ENCODE results near the gene HELB. TPM values are rescaled to one million over a fixed set of nuclear protein-coding genes. Genes with fewer than 3 reads are reported as not detected.

Gene HELB
- total RNA-seq, 3 donors from 2014 or later (not counting 1 experiment from before 2014, with no cell fraction given) = 29.2 to 45.6 (median 36.6) TPM

DNA sequence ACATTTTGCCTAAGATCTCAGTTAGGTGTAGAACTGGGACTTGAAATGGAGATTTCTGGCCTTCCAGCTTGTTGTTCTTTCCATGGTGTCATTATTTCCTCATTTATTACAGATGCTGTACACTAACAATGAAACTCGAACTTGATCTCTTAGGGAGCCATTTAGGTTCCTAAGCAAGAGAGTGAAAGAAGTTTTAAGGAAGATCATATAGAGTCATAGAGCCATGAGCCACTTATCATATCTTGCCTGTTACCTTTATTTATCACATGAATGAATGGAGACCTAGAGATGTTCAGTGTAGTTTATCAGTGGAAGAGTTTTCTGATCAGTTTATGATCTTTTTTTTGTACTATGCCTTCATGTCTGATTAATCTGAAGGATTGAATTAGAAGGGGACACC lies 9.9 kb downstream of the HELB start:
- Histone ChIP-seq H3K9me3 (ENCODE audit: control insufficient read depth, insufficient read depth, low read length) (no peaks in the 10 kb centered on the region), H3K4me1 (ENCODE audit: control insufficient read depth, insufficient read depth, low read length) (peaks cover 4% of the 10 kb centered on the region), H3K27ac (ENCODE audit: low read length) (no peak overlapping the region), H3K36me3 (ENCODE audit: control insufficient read depth, insufficient read depth, low read length) (peaks cover 49% of the 10 kb centered on the region), H3K4me3 (ENCODE audit: low read length) (no peak overlapping the region), H3K27me3 (ENCODE audit: control insufficient read depth, insufficient read depth, low read length) (no peaks in the 10 kb centered on the region)
- TF ChIP-seq, protein P1, sequence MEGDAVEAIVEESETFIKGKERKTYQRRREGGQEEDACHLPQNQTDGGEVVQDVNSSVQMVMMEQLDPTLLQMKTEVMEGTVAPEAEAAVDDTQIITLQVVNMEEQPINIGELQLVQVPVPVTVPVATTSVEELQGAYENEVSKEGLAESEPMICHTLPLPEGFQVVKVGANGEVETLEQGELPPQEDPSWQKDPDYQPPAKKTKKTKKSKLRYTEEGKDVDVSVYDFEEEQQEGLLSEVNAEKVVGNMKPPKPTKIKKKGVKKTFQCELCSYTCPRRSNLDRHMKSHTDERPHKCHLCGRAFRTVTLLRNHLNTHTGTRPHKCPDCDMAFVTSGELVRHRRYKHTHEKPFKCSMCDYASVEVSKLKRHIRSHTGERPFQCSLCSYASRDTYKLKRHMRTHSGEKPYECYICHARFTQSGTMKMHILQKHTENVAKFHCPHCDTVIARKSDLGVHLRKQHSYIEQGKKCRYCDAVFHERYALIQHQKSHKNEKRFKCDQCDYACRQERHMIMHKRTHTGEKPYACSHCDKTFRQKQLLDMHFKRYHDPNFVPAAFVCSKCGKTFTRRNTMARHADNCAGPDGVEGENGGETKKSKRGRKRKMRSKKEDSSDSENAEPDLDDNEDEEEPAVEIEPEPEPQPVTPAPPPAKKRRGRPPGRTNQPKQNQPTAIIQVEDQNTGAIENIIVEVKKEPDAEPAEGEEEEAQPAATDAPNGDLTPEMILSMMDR (IDR thresholded peaks at IDR 0.05) = no peak
- Mint-ChIP-seq H3K27me3 (ENCODE audit: low read depth in 2 of 2) (no peaks in the 10 kb centered on the region), H3K9me3 (no peaks in the 10 kb centered on the region), H3K4me1 (peaks cover 50 to 53% of the 10 kb centered on the region in 2 donors), H3K36me3 (peaks cover 13% of the 10 kb centered on the region), H3K27ac (peak overlapping the region; percentile 1 to 37), H3K4me3 (peak overlapping the region; percentile 38)
- no peak for ATAC-seq
- no peak for DNase-seq
- intact Hi-C loops (cut with micrococcal nuclease) = no loop called here
- no CpG with 5 or more reads among the region's 1 CpG for WGBS (ENCODE audit: insufficient coverage)

- H3K27ac Mint-ChIP-seq = peak overlapping the region in 1 of 2 donors; percentile 66
- H3K9me3 ChIP-seq (ENCODE audit: control insufficient read depth, insufficient read depth, low read length) = no peaks in the 10 kb centered on the region
- intact Hi-C loops (cut with micrococcal nuclease) = no loop called here
- peaks cover 4% of the 10 kb centered on the region for H3K4me1 ChIP-seq (ENCODE audit: control insufficient read depth, insufficient read depth, low read length)
- no peaks in the 10 kb centered on the region for H3K27me3 ChIP-seq (ENCODE audit: control insufficient read depth, insufficient read depth, low read length)
- TF ChIP-seq, protein P1 (IDR thresholded peaks at IDR 0.05) = no peak
- peaks cover 55% of the 10 kb centered on the region for H3K36me3 ChIP-seq (ENCODE audit: control insufficient read depth, insufficient read depth, low read length)
- no peak for DNase-seq
- no peak overlapping the region for H3K27ac ChIP-seq (ENCODE audit: low read length)
- peak overlapping the region; percentile 19 for H3K4me3 Mint-ChIP-seq
- ATAC-seq = no peak
- H3K27me3 Mint-ChIP-seq (ENCODE audit: low read depth in 2 of 2) = no peaks in the 10 kb centered on the region
- H3K36me3 Mint-ChIP-seq = peaks cover 13% of the 10 kb centered on the region
- peaks cover 50 to 59% of the 10 kb centered on the region in 2 donors for H3K4me1 Mint-ChIP-seq
- H3K4me3 ChIP-seq (ENCODE audit: low read length) = no peak overlapping the region
- H3K9me3 Mint-ChIP-seq = no peaks in the 10 kb centered on the region
Observed at GRCh38 chr12:66314278-66314677, 12.0 kb downstream of the HELB start.

DNA sequence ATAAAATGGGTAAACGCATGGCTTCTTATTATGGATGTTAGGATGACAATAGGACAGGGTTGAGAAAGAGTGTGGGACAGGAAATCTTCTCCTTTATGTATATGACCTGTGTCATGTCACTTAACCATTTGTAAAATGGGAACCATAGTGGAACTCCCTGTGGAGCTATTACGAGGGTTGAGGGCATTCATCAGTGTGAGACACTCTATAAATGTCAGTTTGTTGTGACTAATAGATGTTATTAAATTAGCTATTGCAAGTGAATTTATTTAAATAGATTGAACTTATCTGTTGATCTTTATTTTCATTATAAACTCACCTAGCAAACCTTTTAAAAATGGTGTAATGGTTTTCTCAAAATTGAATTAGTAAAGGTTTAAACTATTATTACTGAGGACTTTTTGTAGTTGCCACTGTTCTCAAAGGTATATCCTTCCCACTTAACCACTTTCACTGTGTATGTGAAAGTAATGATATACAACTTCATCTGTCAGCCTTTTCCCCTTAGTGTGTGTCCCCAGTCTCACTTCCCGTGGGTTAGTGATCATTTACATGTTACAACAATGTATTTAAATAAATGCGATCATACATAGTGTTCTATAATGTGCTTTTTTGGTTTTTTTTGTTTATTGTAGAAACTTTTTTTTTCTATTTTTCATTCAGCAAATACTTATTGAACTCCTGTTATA lies 17.1 kb downstream of the HELB start:
- ATAC-seq = no peak
- Histone ChIP-seq H3K4me3 (ENCODE audit: low read length) (no peak overlapping the region), H3K36me3 (ENCODE audit: control insufficient read depth, insufficient read depth, low read length) (peaks cover 61% of the 10 kb centered on the region), H3K4me1 (ENCODE audit: control insufficient read depth, insufficient read depth, low read length) (no peaks in the 10 kb centered on the region), H3K27me3 (ENCODE audit: control insufficient read depth, insufficient read depth, low read length) (no peaks in the 10 kb centered on the region), H3K9me3 (ENCODE audit: control insufficient read depth, insufficient read depth, low read length) (no peaks in the 10 kb centered on the region), H3K27ac (ENCODE audit: low read length) (no peak overlapping the region)
- 94% methylated on average over 2 of the region's 4 CpGs for WGBS (ENCODE audit: insufficient coverage)
- DNase-seq = no peak
- peaks cover 12 to 24% of the 10 kb centered on the region in 2 donors for H3K4me1 Mint-ChIP-seq
- TF ChIP-seq, protein P1 (IDR thresholded peaks at IDR 0.05) = no peak
- intact Hi-C loops (cut with micrococcal nuclease) = no loop called here
- no peak overlapping the region for H3K4me3 Mint-ChIP-seq
- peaks cover 12% of the 10 kb centered on the region for H3K36me3 Mint-ChIP-seq
- H3K27ac Mint-ChIP-seq = peak overlapping the region in 1 of 2 donors; percentile 47
- no peaks in the 10 kb centered on the region for H3K9me3 Mint-ChIP-seq
- H3K27me3 Mint-ChIP-seq (ENCODE audit: low read depth in 2 of 2) = no peaks in the 10 kb centered on the region

DNA sequence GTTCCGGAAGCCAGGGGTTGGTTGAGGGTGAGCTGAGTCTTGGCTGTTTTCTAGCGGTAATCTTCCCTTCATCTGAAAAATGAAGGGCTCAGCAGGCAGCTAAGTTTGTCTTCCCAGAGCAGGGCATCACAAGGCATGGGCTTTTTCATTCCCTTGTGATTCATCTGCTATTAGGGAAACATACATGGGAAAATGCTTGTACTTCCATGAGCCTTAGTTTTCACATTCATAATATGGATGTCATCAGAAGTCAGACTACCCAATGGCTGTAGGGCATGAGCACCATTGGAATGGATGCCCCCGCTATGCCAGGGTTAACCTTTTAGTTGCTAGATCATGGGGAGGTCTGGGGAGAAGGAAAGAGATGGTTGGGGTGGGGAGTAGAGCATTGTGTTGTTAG lies 18.7 kb downstream of the HELB start:
- no peaks in the 10 kb centered on the region for H3K9me3 ChIP-seq (ENCODE audit: control insufficient read depth, insufficient read depth, low read length)
- DNase-seq (no peak), ATAC-seq (no peak)
- Mint-ChIP-seq H3K4me1 (peaks cover 12 to 24% of the 10 kb centered on the region in 2 donors), H3K36me3 (peaks cover 22% of the 10 kb centered on the region), H3K27me3 (ENCODE audit: low read depth in 2 of 2) (no peaks in the 10 kb centered on the region), H3K4me3 (no peak overlapping the region), H3K9me3 (no peaks in the 10 kb centered on the region), H3K27ac (peak overlapping the region in 1 of 2 donors; percentile 9)
- H3K4me3 ChIP-seq (ENCODE audit: low read length) = no peak overlapping the region
- intact Hi-C loops (cut with micrococcal nuclease) = no loop called here
- WGBS (ENCODE audit: insufficient coverage) = 97% methylated on average over 3 of the region's 3 CpGs
- peaks cover 63% of the 10 kb centered on the region for H3K36me3 ChIP-seq (ENCODE audit: control insufficient read depth, insufficient read depth, low read length)
- TF ChIP-seq, protein P1 (IDR thresholded peaks at IDR 0.05) = no peak
- H3K4me1 ChIP-seq (ENCODE audit: control insufficient read depth, insufficient read depth, low read length) = no peaks in the 10 kb centered on the region
- H3K27ac ChIP-seq (ENCODE audit: low read length) = no peak overlapping the region
- no peaks in the 10 kb centered on the region for H3K27me3 ChIP-seq (ENCODE audit: control insufficient read depth, insufficient read depth, low read length)
